H54 (cell line): ENCODE results near the gene SERTAD2.
A peak's percentile ranks its signal among the peaks of the same experiment; 100 is the strongest.

ENCODE experiments used
- DNase-seq: peaks from one replicate; pipeline ENCODE4 v3.0.0; 2011; ENCODE audit warnings: low spot score, mixed read lengths; ENCODE audit not compliant: insufficient read length
- FAIRE-seq: peaks from 3 replicates; lab custom pipeline; 2011; peaks lifted over from hg19 to GRCh38; lab: Jason Lieb, UNC
- POLR2A ChIP-seq: IDR thresholded peaks from 2 replicates; pipeline ENCODE4 v1.6.1; 2011; ENCODE audit warnings: low read depth, mild to moderate bottlenecking, low read length

Gene SERTAD2

DNA sequence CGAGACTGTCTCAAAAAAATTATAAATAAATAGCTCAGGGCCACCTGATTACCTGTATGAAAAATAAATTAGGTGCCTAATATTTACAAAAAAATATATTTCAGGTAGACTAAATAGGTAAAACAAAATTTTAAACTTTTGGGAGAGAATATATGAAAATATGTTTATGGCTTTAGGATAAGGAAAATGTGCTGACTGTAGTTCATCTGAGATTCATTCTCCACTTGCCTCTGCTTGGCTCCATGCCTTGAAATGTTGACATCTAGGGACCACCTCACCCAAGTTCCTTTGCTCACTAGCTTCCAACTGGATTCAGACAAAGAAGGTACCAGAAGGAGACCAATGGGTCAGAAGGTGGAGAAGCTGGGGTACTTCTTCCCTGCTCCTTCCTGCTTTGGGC, 9.7 kb upstream of the SERTAD2 start:
- no peak for DNase-seq
- peak; percentile 36 for FAIRE-seq
- no peak for TF ChIP-seq POLR2A

DNA sequence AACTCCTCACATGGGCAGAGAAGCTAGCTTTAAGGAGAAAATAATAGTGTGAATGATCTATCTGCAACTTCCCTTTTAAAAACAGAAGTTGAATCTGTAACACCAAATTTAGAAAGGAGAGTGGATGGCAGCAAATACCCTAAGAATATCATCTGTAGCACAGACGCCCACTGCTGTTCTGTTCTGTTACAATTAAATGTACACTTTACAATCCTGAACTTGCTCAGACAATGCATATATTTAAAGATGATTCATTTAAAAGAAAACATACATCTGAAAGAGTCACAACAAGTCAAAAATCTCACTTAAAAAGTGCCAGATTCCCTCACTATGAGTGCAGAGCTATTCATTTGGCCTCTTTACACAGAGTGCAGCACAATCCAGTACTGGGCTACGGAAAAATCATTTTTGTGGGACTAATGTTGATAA, 8.0 kb upstream of the SERTAD2 start:
- no peak for TF ChIP-seq POLR2A
- peak; percentile 57 for FAIRE-seq
- DNase-seq, result no peak

DNA sequence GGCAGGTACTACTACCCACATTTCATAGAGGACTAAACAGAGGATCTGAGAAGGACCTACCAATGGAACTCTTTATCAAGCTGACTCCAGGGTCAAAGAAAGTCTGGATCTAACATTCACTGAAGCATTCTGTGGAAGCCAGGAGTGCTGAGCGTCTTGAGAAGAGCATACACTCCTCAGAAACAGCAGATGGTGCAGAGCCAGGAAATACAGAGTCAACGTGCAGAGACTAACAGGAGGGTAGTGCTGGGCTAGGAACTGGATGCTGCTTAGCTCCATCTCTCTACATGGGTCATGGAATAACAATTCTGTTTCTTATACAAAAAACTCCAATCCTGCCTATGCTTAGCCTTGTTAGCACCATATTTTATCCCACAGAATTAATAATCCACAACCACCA, 5.5 kb upstream of the SERTAD2 start:
- no peak for FAIRE-seq
- TF ChIP-seq POLR2A, result no peak

DNA sequence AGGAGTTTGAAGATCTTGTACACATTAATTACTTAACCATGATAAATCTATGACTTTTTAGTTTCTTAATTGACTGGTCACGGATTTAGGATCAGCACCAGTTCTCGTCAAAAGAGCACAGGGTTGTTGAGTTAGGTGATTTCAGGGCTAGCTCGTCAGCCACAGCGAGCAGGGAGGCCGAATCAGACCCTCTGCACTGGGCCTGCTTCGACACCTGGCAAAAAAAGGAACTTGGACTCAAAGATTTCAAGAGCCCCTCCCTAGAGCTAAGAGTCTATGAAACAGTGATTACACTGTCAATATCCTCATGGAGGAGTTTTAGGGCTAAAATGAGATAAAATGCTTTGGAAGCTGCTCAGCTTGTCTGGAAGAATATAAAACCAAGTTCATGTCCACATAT, 4.6 kb upstream of the SERTAD2 start:
- no peak for DNase-seq
- no peak for TF ChIP-seq POLR2A
- no peak for FAIRE-seq

More for the DNA sequence above, 5.5 kb upstream of the SERTAD2 start:
- DNase-seq, result no peak

DNA sequence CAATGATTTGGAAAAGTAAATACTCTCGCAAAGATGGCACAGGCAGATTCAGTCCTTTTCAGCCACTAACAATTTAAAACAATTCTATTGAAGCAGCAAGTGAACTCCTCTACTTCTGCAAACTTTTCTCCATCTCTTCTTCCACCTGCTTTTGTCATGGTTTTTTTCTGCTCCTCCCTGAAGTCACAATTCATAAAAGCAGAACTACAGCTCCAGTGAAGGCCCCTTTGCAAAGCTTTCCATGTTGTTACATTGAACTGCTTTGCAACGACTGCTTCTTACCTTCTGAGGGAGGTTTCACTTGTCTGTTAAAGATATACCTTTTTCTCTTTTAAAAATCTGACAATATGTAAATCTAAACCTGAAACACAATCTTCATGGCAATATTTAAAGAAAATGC, 3.7 kb upstream of the SERTAD2 start:
- TF ChIP-seq POLR2A, result no peak
- FAIRE-seq (no peak), DNase-seq (no peak)

DNA sequence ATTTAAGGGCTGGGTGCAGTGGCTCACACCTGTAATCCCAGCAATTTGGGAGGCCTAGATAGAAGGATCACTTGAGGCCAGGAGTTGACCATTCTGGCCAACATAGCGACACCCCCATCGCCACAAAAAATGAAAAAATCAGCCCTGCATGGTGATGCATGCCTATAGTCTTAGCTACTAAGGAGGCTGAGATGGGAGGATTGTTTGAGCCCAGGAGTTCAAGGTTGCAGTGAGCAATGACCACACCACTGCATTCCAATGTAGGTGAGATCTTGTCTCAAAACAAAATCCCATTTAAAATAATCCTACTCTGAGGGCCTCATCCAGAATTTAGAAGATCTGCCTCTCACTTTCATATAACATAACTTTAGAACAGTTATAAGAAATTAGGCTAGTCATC, 2.7 kb upstream of the SERTAD2 start:
- FAIRE-seq (no peak), DNase-seq (no peak)
- TF ChIP-seq POLR2A, result no peak

DNA sequence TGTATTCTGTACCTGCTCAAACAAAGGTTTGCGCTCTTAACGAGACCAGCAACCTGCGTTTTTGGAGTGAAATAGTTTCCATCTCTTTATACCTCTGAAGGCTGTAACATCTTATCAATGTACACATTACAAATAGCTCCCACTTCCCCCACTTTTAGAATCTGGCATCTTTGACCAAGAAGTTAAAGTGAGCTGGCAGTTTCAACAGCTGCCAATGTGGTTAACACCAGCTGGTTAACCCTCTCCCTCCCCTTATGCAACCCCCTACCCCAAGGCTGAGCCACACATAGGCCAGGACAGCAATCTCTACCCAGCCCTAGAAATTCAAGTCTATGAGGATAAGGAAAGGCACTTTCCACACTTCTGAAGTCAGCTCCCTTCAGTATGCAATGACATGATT, 2.2 kb upstream of the SERTAD2 start:
- no peak for TF ChIP-seq POLR2A
- DNase-seq, result no peak
- FAIRE-seq, result no peak

DNA sequence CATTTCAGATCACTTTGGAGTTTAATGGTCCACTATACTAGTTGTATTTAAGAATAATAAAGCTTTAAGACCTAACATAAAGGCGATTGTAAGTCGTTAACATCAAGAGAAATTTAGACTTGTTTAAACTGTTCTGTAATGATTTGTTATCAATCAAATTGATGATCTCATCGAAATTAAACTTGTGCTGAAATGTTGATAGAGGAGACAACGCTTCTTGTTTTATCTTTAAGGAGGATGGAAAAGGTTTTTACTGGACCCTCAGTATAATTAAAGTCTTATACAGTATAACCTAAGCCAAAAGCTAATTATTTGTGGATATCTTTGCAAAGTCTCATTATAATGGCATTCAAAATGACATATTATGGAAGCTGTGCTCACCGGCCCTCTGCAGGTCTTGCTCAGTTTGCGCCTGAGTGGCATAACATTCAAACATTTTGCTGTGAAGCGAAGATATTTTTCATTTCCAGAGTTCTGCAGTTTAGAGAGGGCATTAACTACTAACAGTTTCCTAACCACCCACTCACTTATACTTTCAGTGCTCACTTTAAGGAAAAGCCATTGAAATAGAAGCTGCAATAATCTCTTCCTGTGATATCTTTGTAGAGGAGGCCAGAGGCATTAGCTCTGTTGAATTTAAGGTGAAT, 1.4 kb upstream of the SERTAD2 start:
- peak; percentile 60 for DNase-seq
- no peak for TF ChIP-seq POLR2A
- FAIRE-seq, result peak; percentile 30

DNA sequence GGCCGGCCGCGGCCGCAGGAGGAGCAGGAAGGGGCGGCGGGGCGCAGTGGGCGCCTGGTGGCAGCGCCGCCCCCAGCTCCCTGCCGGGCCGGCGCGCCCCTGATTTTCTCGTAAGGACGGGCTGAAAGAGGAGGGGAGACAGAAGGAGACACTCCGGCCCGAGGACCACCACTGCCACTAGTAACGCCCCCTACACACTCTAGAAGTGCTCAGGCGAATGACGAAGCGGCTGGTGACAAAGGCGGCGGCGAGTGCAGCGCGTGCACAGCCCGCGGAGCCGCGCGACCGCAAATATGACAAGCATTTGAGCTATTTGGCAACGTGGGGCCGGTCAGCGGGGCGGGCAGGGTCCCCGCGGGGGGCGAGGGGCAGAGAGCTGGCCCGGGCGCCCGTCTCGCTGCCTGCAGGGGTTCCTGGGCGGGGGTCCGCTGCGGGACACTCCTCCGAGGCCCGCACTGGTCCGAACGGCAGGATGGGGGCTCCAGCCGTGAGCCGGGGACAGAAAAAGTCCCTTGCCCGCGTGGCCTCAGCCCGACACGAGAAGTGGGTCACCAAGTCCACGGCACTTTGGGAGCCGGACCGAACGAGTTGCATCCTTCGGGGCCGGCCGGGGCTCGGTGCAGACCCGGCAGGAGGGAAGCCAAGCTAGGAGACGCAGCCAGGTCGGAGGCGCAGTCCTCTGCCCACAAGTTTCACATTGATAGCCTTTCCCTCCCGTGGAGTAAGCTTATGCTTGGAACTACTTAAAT, 524 bp upstream of the SERTAD2 start:
- DNase-seq (peak; percentile 76), FAIRE-seq (no peak)
- peak; percentile 54; the same call in 1 of the 2 replicates for TF ChIP-seq POLR2A

DNA sequence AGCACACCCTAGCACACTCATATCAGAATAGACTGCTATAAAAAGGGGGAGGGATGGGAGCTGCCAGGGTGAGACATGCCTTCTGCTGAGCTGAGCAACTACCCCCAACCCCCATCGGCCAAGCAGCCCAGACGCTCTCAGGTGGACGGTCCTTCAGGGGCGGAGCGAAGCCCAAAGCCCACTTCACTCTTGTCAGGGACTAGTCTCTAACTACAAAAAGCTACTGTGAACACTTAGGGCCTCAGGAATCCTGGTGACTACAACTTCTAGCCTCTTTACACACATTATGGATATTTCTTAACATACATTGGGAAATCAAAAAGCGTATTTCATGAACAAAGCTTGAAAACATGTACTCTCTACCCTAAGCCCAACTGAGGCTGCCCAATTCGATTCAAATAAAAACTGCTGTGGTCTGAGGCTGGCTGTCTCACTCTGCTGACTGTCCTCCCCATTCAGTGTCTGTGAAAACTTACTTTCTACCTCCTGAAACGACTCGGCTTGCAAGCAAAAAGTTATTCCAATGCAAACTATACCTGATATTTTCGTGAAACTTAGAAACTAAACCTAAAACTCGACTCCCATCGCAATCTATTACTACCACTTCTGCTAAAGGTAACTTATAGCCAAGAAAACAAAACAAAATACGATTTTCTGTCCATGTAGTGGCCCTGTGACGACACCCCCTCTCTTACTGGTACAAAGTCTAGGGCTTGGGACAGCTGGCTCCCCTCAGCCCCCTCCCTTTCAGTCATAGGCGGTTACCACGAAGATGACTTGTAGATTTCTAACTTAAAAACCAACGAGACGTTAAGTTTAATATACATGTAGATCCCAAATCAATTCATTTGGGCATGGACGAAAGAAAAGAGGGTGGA, 1.2 kb downstream of the SERTAD2 start:
- no peak for TF ChIP-seq POLR2A
- FAIRE-seq (peak; percentile 91), DNase-seq (peak; percentile 57)

DNA sequence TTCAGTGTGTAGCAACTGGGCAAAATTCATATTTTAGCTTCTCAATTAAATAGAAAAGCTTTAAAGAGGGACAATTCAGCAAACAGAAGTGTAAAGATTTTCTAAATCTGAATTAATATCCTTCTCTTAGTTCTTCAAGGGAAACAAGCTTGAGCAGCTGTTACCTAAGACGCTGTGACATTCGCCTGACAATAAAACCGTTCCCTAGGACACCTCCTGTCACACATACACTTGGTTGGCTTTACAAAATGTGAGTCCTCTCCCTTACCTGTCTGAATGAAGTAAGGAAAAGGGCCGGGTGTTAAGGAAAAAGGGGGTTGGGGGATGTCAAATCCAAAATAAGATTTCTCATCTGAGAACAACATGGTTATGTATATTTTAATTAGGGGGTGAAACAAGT, 2.1 kb downstream of the SERTAD2 start:
- FAIRE-seq, result no peak
- no peak for DNase-seq
- TF ChIP-seq POLR2A, result no peak

DNA sequence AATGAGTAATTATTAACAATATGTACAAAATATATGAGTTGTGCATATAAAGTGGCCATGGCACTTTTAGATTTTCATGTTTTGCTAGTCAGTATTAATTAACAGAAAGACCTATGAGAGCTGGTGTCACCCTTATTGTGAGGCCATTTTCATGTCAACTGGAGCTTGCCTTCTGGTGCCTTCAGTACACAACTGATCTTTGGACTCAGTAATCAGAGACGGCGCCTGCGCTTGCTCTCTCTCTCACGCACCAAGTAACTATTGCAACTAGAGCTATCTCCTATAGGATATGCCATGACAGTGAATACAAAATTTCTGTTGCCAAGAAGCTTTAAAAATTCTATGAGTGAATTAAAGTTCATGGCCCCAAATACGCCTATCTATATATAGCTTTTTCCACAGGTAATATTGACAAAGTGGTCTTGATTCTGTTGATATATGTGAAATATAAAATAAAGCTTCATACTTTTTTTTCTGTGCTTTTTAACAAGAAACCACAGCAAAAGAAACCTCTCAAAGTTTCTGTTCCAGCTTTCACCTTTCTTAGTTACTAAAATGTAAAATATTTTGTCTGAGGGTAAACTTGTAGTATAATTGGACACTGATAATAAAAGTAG, 2.9 kb downstream of the SERTAD2 start:
- FAIRE-seq (no peak), DNase-seq (no peak)
- no peak for TF ChIP-seq POLR2A

DNA sequence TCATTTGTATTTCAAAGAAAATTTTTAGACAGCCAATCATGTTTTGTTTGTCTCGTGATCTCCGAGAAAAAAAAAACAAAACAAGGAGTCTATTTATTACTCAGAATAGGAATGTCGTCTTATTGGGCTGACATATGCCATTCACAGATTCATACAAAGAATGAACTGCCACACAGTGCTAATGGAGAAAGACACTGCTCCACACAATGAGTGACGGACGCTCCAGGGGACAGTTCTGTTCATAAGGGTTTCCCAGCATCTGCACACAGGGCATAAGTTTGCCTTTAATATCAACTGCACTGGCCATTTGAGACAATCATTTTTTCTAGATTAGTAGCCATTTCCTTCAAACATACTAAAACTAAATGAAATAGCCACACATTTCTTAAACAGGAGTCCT, 3.4 kb downstream of the SERTAD2 start:
- no peak for TF ChIP-seq POLR2A
- DNase-seq, result no peak
- FAIRE-seq, result peak; percentile 48
